Measurements from ENCODE around the gene EXOC7.
A peak's percentile ranks its signal among the peaks of the same experiment; 100 is the strongest.

The EXOC7 gene

DNA sequence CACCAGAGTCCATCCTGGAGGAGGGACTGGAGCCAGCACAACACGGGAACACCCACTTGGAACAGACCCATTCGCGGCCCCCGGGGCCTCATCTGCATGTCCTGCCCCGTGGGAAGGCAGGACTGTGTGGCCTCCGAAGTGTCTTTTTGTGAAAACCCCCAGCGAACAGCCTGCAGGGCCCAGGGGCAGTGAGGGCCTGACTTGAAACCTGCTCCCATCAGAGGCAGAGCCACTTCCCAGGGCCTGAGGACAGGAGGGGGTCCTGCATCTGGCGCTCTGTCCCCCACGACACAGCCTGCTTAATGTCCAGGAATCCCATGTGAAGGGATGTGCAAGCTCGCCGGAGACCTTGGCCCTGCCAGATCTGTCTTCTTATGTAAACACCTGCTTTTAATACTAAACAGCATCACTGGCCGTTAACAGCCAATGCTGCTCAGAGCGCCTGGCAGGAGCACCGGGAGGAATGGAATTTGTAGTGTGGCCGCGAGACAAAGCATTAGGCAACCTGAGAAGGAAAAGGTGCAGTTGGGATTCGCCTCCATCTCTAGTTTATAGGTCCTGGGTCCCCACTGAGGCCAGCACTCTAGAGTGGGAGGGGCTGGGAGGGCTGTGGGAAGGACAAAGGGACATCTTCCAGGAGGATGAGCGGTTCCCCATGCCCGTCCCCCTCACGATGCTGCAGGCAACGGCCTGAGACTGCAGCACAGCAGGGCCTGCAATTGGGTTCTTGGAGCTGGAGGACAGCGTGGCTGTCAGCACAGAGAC is 66.9 kb downstream of the EXOC7 start:
- no peak for DNase-seq

DNA sequence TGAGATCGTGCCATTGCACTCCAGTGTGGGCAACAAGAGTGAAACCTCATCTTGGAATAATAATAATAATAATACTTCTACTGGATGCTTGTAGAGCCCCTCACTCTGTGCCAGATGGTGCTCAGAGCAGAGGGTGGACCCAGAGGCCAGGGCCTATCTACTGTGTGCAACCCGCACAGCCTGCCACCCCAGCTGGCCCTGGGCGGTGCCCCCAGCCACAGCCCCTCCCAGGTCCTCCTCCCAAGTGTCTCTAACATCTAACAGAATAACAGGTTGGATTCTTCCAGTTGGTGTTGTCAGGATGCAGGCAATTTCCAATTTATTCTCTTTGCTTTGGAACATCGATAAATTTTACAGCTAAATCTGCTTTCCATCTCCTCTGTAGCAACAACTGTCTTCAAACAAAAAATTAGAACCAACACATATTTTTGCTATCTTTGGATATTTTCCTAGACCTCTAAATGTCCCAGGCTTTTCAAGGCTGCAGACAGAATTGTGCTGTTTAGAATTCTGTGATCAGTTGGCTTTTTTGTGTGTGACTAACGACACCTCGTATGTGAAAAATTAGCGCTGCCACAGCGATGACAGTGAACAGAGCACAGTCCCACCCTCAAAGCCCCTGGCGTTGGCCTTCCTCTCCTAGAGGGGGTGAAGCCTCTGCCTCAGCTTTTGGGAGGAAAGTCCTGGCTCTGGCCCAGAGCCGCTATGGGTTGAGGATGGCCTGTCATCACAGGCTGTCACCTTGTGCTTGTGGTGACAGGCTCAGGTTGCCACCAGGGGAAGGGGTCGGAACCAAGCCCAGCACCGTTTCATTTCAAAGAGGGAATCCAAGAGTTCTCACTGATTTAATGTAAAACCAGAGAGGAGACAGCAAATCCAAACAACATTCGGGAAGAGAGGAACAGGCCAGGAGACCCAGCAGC is 68.9 kb downstream of the EXOC7 start:
- DNase-seq, result peak; percentile 24

DNA sequence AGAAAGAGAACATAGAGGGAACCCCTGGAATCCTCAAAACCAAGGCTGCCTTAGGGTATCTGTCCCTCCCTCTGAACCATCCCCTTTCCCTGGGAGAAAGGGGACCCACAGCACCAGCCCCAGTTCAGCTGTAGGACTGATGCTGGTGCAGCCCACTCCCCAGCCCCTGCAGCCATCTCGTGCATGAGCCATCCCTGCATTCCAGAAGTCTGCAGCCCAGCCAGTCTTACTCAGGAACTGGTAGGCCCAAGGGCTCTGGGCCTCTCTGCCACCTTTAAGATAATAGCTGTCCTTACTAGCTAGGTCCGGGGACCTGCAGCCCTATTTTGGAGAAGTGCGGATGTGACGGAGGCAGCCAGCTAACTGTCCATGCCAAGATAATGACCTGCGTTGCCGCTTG is 70.4 kb downstream of the EXOC7 start:
- DNase-seq, result no peak

DNA sequence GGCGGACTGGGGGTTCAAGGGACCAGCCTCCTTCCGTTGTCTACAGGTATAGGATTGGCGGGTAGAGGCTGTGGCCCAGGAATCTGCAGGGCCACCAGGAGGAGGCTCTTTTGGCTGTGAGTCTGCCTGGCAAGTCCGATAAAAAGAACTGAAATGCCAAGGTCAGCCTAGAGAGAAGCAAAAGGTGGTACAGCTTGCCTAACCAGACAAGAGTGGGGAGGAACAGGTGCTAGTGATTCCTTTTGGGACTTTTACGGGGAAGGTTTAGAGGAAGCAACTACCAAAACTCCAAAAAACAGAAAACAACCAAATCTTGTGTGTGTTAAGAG is 70.8 kb downstream of the EXOC7 start:
- no peak for DNase-seq

DNA sequence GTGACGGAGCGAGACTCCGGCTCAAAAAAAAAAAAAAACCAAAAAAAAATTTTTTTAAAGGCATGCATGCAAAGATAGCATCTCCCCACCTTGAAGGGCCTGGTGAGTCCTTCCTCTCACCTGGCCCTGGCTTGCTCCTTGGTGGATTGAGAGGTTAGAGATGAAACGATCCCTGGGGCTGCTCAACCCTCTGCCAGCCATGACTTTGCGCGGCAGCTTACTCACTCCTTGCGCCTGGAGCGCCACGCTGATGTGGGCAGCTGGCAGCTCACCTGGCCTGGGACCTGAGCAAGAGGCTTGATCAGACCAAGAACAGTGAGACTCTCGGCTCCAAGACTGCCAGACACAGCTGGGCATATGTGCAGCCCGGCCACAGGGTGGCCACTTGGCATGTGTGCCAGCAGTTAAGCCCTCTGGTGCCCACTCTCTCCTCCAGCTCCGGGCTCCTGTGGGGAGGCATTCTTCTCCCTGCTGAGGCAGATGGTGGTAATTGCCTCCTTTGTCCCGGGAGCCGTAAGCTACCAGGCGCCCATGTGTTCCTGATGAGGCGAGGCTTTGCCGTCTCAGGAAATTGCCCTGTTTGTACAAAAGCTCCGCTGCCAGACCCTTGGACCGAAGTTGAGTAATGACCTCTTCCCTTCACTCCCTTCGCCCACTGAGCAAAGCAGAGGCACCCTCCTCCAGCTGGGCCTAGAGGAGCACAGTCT is 71.4 kb downstream of the EXOC7 start:
- no peak for DNase-seq

Measured in fibroblast of skin of back (primary cell).